ENCODE measurements around the gene INPP5E. TPM values are rescaled to one million over a fixed set of nuclear protein-coding genes. Genes with fewer than 3 reads are reported as not detected.

INPP5E gene
- total RNA-seq, 1 donor from 2014 or later = 23.6 TPM

- Mint-ChIP-seq H3K4me3 (ENCODE audit: unreplicated experiment) (no peak overlapping the region), H3K9me3 (ENCODE audit: unreplicated experiment) (no peaks in the 10 kb centered on the region), H3K36me3 (ENCODE audit: low read depth, unreplicated experiment) (peaks cover 37% of the 10 kb centered on the region), H3K27me3 (ENCODE audit: unreplicated experiment) (peaks cover under 1% of the 10 kb centered on the region), H3K27ac (ENCODE audit: unreplicated experiment) (no peak overlapping the region), H3K4me1 (ENCODE audit: unreplicated experiment) (peaks cover 3% of the 10 kb centered on the region)
- DNase-seq (ENCODE audit: low spot score) = no peak
- TF ChIP-seq, protein P1, sequence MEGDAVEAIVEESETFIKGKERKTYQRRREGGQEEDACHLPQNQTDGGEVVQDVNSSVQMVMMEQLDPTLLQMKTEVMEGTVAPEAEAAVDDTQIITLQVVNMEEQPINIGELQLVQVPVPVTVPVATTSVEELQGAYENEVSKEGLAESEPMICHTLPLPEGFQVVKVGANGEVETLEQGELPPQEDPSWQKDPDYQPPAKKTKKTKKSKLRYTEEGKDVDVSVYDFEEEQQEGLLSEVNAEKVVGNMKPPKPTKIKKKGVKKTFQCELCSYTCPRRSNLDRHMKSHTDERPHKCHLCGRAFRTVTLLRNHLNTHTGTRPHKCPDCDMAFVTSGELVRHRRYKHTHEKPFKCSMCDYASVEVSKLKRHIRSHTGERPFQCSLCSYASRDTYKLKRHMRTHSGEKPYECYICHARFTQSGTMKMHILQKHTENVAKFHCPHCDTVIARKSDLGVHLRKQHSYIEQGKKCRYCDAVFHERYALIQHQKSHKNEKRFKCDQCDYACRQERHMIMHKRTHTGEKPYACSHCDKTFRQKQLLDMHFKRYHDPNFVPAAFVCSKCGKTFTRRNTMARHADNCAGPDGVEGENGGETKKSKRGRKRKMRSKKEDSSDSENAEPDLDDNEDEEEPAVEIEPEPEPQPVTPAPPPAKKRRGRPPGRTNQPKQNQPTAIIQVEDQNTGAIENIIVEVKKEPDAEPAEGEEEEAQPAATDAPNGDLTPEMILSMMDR (IDR thresholded peaks at IDR 0.05; ENCODE audit: unreplicated experiment) = no peak
Observed at GRCh38 chr9:136474974-136475865, 35.6 kb upstream of the INPP5E start.

GRCh38 chr9:136474021-136474640, 34.5 kb upstream of the INPP5E start:
- H3K27ac Mint-ChIP-seq (ENCODE audit: unreplicated experiment) = no peak overlapping the region
- no peaks in the 10 kb centered on the region for H3K9me3 Mint-ChIP-seq (ENCODE audit: unreplicated experiment)
- H3K4me3 Mint-ChIP-seq (ENCODE audit: unreplicated experiment) = peak overlapping the region; percentile 51
- TF ChIP-seq, protein P1 (IDR thresholded peaks at IDR 0.05; ENCODE audit: unreplicated experiment) = no peak
- peaks cover 42% of the 10 kb centered on the region for H3K36me3 Mint-ChIP-seq (ENCODE audit: low read depth, unreplicated experiment)
- DNase-seq (ENCODE audit: low spot score) = no peak
- no peaks in the 10 kb centered on the region for H3K27me3 Mint-ChIP-seq (ENCODE audit: unreplicated experiment)
- H3K4me1 Mint-ChIP-seq (ENCODE audit: unreplicated experiment) = no peaks in the 10 kb centered on the region

DNA sequence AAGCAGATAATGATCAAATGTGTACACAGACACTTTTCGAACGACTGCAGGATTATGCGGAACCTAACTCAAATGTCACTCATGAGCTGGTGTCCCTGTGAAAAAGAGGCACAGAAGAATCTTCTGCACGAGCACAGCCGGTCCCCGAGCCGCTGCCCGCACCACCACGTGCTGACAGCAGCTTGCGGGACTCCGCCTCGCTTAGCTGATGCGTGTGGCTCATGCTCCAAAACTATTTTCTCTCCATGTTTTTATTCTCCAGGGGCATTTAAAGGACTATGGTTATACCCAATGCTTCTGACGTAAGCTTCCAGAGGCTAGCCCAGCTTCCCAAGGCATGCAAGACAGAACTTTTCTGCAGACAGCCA, 33.7 kb upstream of the INPP5E start:
- Mint-ChIP-seq H3K4me3 (ENCODE audit: unreplicated experiment) (peak overlapping the region; percentile 51), H3K9me3 (ENCODE audit: unreplicated experiment) (no peaks in the 10 kb centered on the region), H3K27me3 (ENCODE audit: unreplicated experiment) (no peaks in the 10 kb centered on the region), H3K27ac (ENCODE audit: unreplicated experiment) (no peak overlapping the region), H3K36me3 (ENCODE audit: low read depth, unreplicated experiment) (peaks cover 36% of the 10 kb centered on the region), H3K4me1 (ENCODE audit: unreplicated experiment) (no peaks in the 10 kb centered on the region)
- TF ChIP-seq, protein P1 (IDR thresholded peaks at IDR 0.05; ENCODE audit: unreplicated experiment) = no peak
- no peak for DNase-seq (ENCODE audit: low spot score)

DNA sequence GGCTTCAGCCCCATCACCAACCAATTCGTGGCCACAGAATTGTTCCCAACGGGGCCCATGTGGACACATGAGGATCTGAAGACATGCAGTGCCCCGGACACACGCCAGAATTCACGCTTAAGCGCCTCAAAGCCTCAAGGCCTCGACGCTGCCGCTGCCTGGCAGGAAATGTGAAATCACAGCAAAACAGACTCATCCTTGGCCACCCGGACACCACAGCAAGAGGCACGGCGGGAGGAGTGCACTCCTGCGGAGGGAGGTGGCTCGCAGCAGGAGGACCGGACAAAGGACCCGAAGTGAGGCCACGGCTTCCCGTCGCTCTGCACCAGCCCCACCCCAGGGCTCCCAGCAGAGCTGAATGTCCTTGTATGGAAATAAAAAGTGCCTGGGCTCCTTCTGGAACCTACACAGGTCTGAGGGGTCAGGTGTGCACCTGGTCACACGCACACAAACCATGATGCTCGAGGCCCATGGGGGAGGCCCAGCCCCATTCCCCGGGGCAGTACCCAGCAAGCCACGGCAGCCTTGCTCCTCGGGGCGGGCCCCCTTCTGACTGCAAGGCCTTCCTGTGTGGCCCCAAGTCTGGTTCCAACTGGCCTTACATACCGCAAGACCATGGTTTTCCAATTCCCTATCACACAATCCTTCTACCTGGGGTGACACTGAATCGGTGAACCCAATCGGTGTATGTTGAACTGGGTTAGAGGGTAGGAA, 33.2 kb upstream of the INPP5E start:
- Mint-ChIP-seq H3K27ac (ENCODE audit: unreplicated experiment) (no peak overlapping the region), H3K4me3 (ENCODE audit: unreplicated experiment) (no peak overlapping the region), H3K36me3 (ENCODE audit: low read depth, unreplicated experiment) (peaks cover 34% of the 10 kb centered on the region), H3K9me3 (ENCODE audit: unreplicated experiment) (no peaks in the 10 kb centered on the region), H3K27me3 (ENCODE audit: unreplicated experiment) (no peaks in the 10 kb centered on the region), H3K4me1 (ENCODE audit: unreplicated experiment) (no peaks in the 10 kb centered on the region)
- no peak for DNase-seq (ENCODE audit: low spot score)
- TF ChIP-seq, protein P1 (IDR thresholded peaks at IDR 0.05; ENCODE audit: unreplicated experiment) = no peak

Data from endothelial cell (in vitro differentiated cells).